ENCODE data around the gene HMX1. TPM values are rescaled to one million over a fixed set of nuclear protein-coding genes. Genes with fewer than 3 reads are reported as not detected.

HMX1 gene
- total and polyA plus RNA-seq, 2 experiments from 2014 or later: not detected

GRCh38 chr4:8891646-8892555 lies 20.3 kb upstream of the HMX1 start:
- DNase-seq (ENCODE audit: low spot score): no peak

GRCh38 chr4:8891255-8891645 lies 19.6 kb upstream of the HMX1 start:
- peaks cover 4% of the 10 kb centered on the region for H3K4me1 ChIP-seq (ENCODE audit: insufficient read depth)
- H3K4me3 ChIP-seq: no peak overlapping the region
- H2AFZ ChIP-seq: no peak overlapping the region
- no peaks in the 10 kb centered on the region for H3K79me2 ChIP-seq
- no peaks in the 10 kb centered on the region for H3K9me3 ChIP-seq (ENCODE audit: low read depth)
- H3K27ac ChIP-seq: no peak overlapping the region
- DNase-seq (ENCODE audit: low spot score): no peak
- no peak for TF ChIP-seq EZH2 (IDR thresholded peaks at IDR 0.05; ENCODE audit: borderline replicate concordance)
- no peak for TF ChIP-seq EZH2phosphoT487 (IDR thresholded peaks at IDR 0.05; ENCODE audit: low read depth, severe bottlenecking, unreplicated experiment)
- no peak for TF ChIP-seq CTCF (IDR thresholded peaks at IDR 0.05; ENCODE audit: poor library complexity)
- no peak overlapping the region for H3K4me2 ChIP-seq
- 59% methylated on average over 15 of the region's 15 CpGs for WGBS (ENCODE audit: low lambda C conversion rate, missing lambda C conversion rate)
- no peaks in the 10 kb centered on the region for H4K20me1 ChIP-seq (ENCODE audit: insufficient read depth, poor library complexity, severe bottlenecking)
- H3K36me3 ChIP-seq (replicated peaks; ENCODE audit: insufficient read depth, low read depth): no peaks in the 10 kb centered on the region
- no peaks in the 10 kb centered on the region for H3K9me2 ChIP-seq (replicated peaks; ENCODE audit: insufficient read depth)
- H3K27me3 ChIP-seq: peaks cover 78% of the 10 kb centered on the region

More at GRCh38 chr4:8891646-8892555, 20.3 kb upstream of the HMX1 start:
- Histone ChIP-seq H3K4me3 (no peak overlapping the region), H3K4me1 (ENCODE audit: insufficient read depth) (peaks cover 4% of the 10 kb centered on the region), H2AFZ (no peak overlapping the region), H4K20me1 (ENCODE audit: insufficient read depth, poor library complexity, severe bottlenecking) (no peaks in the 10 kb centered on the region), H3K4me2 (peak overlapping the region; percentile 68), H3K79me2 (no peaks in the 10 kb centered on the region), H3K36me3 (replicated peaks; ENCODE audit: insufficient read depth, low read depth) (no peaks in the 10 kb centered on the region), H3K27ac (no peak overlapping the region), H3K27me3 (peaks cover 83% of the 10 kb centered on the region), H3K9me2 (replicated peaks; ENCODE audit: insufficient read depth) (no peaks in the 10 kb centered on the region), H3K9me3 (ENCODE audit: low read depth) (no peaks in the 10 kb centered on the region)
- 12% methylated on average over 60 of the region's 72 CpGs for WGBS (ENCODE audit: low lambda C conversion rate, missing lambda C conversion rate)
- peak; percentile 32 for TF ChIP-seq EZH2phosphoT487 (IDR thresholded peaks at IDR 0.05; ENCODE audit: low read depth, severe bottlenecking, unreplicated experiment)
- no peak for TF ChIP-seq CTCF (IDR thresholded peaks at IDR 0.05; ENCODE audit: poor library complexity)
- TF ChIP-seq EZH2 (IDR thresholded peaks at IDR 0.05; ENCODE audit: borderline replicate concordance): peak; percentile 78

GRCh38 chr4:8888856-8889255 lies 17.2 kb upstream of the HMX1 start:
- Histone ChIP-seq H3K4me2 (no peak overlapping the region), H2AFZ (no peak overlapping the region), H3K27me3 (peaks cover 71% of the 10 kb centered on the region), H3K4me1 (ENCODE audit: insufficient read depth) (peaks cover 4% of the 10 kb centered on the region), H3K9me3 (ENCODE audit: low read depth) (no peaks in the 10 kb centered on the region), H3K4me3 (no peak overlapping the region), H3K36me3 (replicated peaks; ENCODE audit: insufficient read depth, low read depth) (no peaks in the 10 kb centered on the region), H3K27ac (no peak overlapping the region), H4K20me1 (ENCODE audit: insufficient read depth, poor library complexity, severe bottlenecking) (no peaks in the 10 kb centered on the region), H3K9me2 (replicated peaks; ENCODE audit: insufficient read depth) (no peaks in the 10 kb centered on the region), H3K79me2 (no peaks in the 10 kb centered on the region)
- DNase-seq (ENCODE audit: low spot score): no peak
- 63% methylated on average over 13 of the region's 13 CpGs for WGBS (ENCODE audit: low lambda C conversion rate, missing lambda C conversion rate)
- no peak for TF ChIP-seq CTCF (IDR thresholded peaks at IDR 0.05; ENCODE audit: poor library complexity)
- TF ChIP-seq EZH2phosphoT487 (IDR thresholded peaks at IDR 0.05; ENCODE audit: low read depth, severe bottlenecking, unreplicated experiment): no peak
- TF ChIP-seq EZH2 (IDR thresholded peaks at IDR 0.05; ENCODE audit: borderline replicate concordance): no peak

Data from hepatocyte (in vitro differentiated cells).